PC-9 (cell line): ENCODE results near the gene COPZ2. TPM values are rescaled to one million over a fixed set of nuclear protein-coding genes. Genes with fewer than 3 reads are reported as not detected.

Source experiments
- BruUV-seq: library from RNA; stranded (reverse); fragments of 400-500 nt; replicated peaks from 2 replicates; lab custom pipeline; 2021; lab: Mats Ljungman, UMichigan
- CTCF ChIA-PET: fragments of 300-600 bp; sonication (Branson Sonifier 250); formaldehyde crosslinking; loops from one replicate; lab custom pipeline; 2022; ENCODE audit warnings: antibody characterized with exemption; lab: Charles Lee
- POLR2A ChIA-PET: fragments of 300-600 bp; sonication (Branson Sonifier 250); formaldehyde crosslinking; loops from one replicate; lab custom pipeline; 2022; ENCODE audit warnings: antibody characterized with exemption; ENCODE audit not compliant: unreplicated experiment; lab: Charles Lee
- DNase-seq, 2 experiments: peaks; one replicate each; pipeline versions ENCODE4 v3.0.0 to v3.0.0-alpha.2; 2015 to 2022; ENCODE audit warnings: mixed read lengths in 1 of 2
- H2AFZ ChIP-seq: fragments of 200-600 bp; sonication (generic); 2 replicates; pipeline ENCODE4 v1.8.1; 2017; ENCODE audit warnings: antibody characterized with exemption
- H3F3A ChIP-seq: fragments of 200-600 bp; sonication (generic); 2 replicates; pipeline ENCODE4 v1.8.1; 2017; ENCODE audit warnings: antibody characterized with exemption, mild to moderate bottlenecking, low read depth; ENCODE audit not compliant: insufficient read depth
- H3K27ac ChIP-seq: fragments of 200-600 bp; sonication (generic); 2 replicates; pipeline ENCODE4 v1.6.1; 2016; ENCODE audit warnings: mixed run types
- H3K27me3 ChIP-seq: fragments of 200-600 bp; sonication (generic); 2 replicates; pipeline ENCODE4 v1.6.1; 2016; ENCODE audit warnings: low read depth, mixed run types; ENCODE audit not compliant: insufficient read depth
- H3K36me3 ChIP-seq: fragments of 200-600 bp; sonication (generic); 2 replicates; pipeline ENCODE4 v1.6.1; 2016; ENCODE audit warnings: low read depth, mixed run types
- H3K4me1 ChIP-seq: fragments of 200-600 bp; sonication (generic); replicated peaks from 2 replicates; pipeline ENCODE4 v1.6.1; 2016; ENCODE audit warnings: mixed run types; ENCODE audit not compliant: insufficient read depth
- H3K4me2 ChIP-seq: fragments of 200-600 bp; sonication (generic); 2 replicates; pipeline ENCODE4 v1.6.1; 2017; ENCODE audit warnings: mixed run types
- H3K4me3 ChIP-seq: fragments of 200-600 bp; sonication (generic); 2 replicates; pipeline ENCODE4 v1.6.1; 2016; ENCODE audit warnings: mixed run types
- H3K79me2 ChIP-seq: fragments of 200-600 bp; sonication (generic); 2 replicates; pipeline ENCODE4 v1.6.1; 2017; ENCODE audit warnings: low read depth, mixed run types
- H3K9me2 ChIP-seq: fragments of 200-600 bp; sonication (generic); 2 replicates; pipeline ENCODE4 v1.8.1; 2017; ENCODE audit warnings: mild to moderate bottlenecking; ENCODE audit not compliant: insufficient read depth
- H3K9me3 ChIP-seq: fragments of 200-600 bp; sonication (generic); 2 replicates; pipeline ENCODE4 v1.8.1; 2016; ENCODE audit warnings: low read depth; ENCODE audit not compliant: insufficient read depth
- H4K20me1 ChIP-seq: fragments of 200-600 bp; sonication (generic); 2 replicates; pipeline ENCODE4 v1.8.1; 2017; ENCODE audit not compliant: insufficient read depth
- CTCF ChIP-seq: fragments of 200-600 bp; sonication (generic); conservative IDR thresholded peaks from 2 replicates; pipeline ENCODE4 v1.6.1; 2017; ENCODE audit warnings: mixed run types, antibody characterized with exemption, mild to moderate bottlenecking, moderate library complexity
- EZH2 ChIP-seq: fragments of 200-600 bp; sonication (generic); IDR thresholded peaks from 2 replicates; pipeline ENCODE4 v1.8.0; 2017; ENCODE audit warnings: antibody characterized with exemption, low read depth
- intact Hi-C: fragments of 100-400 bp; cut with micrococcal nuclease; formaldehyde crosslinking; loops from one replicate; pipeline ENCODE4 v1.10.0; 2022; ENCODE audit not compliant: unreplicated experiment
- total RNA-seq: library from RNA; stranded (reverse); gene quantifications from 2 replicates; pipeline ENCODE4 v1.2.3, GENCODE V29; 2021

Gene COPZ2
- total RNA-seq, 1 experiment from 2014 or later = 2.6 TPM

GRCh38 chr17:47987240-47987835, 50.3 kb downstream of the COPZ2 start:
- DNase-seq = no peak
- no peak overlapping the region for H3K4me2 ChIP-seq
- no peaks in the 10 kb centered on the region for H3K79me2 ChIP-seq
- H3K27ac ChIP-seq = no peak overlapping the region
- POLR2A ChIA-PET = no interaction called here
- intact Hi-C loops = no loop called here
- no TSS peak for BruUV-seq
- TF ChIP-seq CTCF = no peak
- no peak for TF ChIP-seq EZH2
- H3K27me3 ChIP-seq = no peaks in the 10 kb centered on the region
- CTCF ChIA-PET = no interaction called here
- H3K4me1 ChIP-seq = no peaks in the 10 kb centered on the region
- no peaks in the 10 kb centered on the region for H4K20me1 ChIP-seq
- H3K4me3 ChIP-seq = no peak overlapping the region
- H3K9me2 ChIP-seq = no peaks in the 10 kb centered on the region
- H3K9me3 ChIP-seq = no peaks in the 10 kb centered on the region
- 0 out of 2 replicates have a peak, but pooled peaks cover 7% of the 10 kb centered on the region for H3K36me3 ChIP-seq
- peaks cover 10% of the 10 kb centered on the region; the same call in 1 of the 2 replicates for H3F3A ChIP-seq
- no peak overlapping the region for H2AFZ ChIP-seq

GRCh38 chr17:47986520-47986919, 51.1 kb downstream of the COPZ2 start:
- TF ChIP-seq CTCF = no peak
- TF ChIP-seq EZH2 = no peak
- Histone ChIP-seq H3K4me2 (no peak overlapping the region), H3K4me1 (no peaks in the 10 kb centered on the region), H3F3A (peaks cover 10% of the 10 kb centered on the region; the same call in 1 of the 2 replicates), H3K9me2 (no peaks in the 10 kb centered on the region), H3K27me3 (no peaks in the 10 kb centered on the region), H2AFZ (no peak overlapping the region), H3K4me3 (no peak overlapping the region), H3K9me3 (no peaks in the 10 kb centered on the region), H4K20me1 (no peaks in the 10 kb centered on the region), H3K36me3 (peaks cover 15% of the 10 kb centered on the region; the same call in 1 of the 2 replicates), H3K79me2 (no peaks in the 10 kb centered on the region), H3K27ac (no peak overlapping the region)
- intact Hi-C loops = no loop called here
- no peak for DNase-seq
- CTCF ChIA-PET = no interaction called here
- POLR2A ChIA-PET = no interaction called here
- no TSS peak for BruUV-seq

GRCh38 chr17:47983492-47984223, 53.9 kb downstream of the COPZ2 start:
- no peak overlapping the region for H3K4me2 ChIP-seq
- H2AFZ ChIP-seq = no peak overlapping the region
- peaks cover 22% of the 10 kb centered on the region for H3K36me3 ChIP-seq
- ChIA-PET CTCF (no interaction called here), POLR2A (interaction anchor here (0.5 kb wide), 1 partner anchor 13 kb away, joined by 4 read pairs; no protein-coding TSS in a partner anchor)
- no peaks in the 10 kb centered on the region for H3K4me1 ChIP-seq
- DNase-seq = no peak
- no peaks in the 10 kb centered on the region for H3K9me2 ChIP-seq
- no TSS peak for BruUV-seq
- intact Hi-C loops = no loop called here
- no peak overlapping the region for H3K4me3 ChIP-seq
- no peaks in the 10 kb centered on the region for H3K79me2 ChIP-seq
- no peak for TF ChIP-seq CTCF
- TF ChIP-seq EZH2 = no peak
- no peaks in the 10 kb centered on the region for H3K9me3 ChIP-seq
- no peaks in the 10 kb centered on the region for H4K20me1 ChIP-seq
- H3K27ac ChIP-seq = no peak overlapping the region
- H3K27me3 ChIP-seq = no peaks in the 10 kb centered on the region
- H3F3A ChIP-seq = peaks cover 3% of the 10 kb centered on the region; the same call in 1 of the 2 replicates
